GM18517 (cell line): Measurements from ENCODE around the gene GSTA4.
"Not testable (repeated sequence)": the region's sequence is repeated elsewhere in the genome, so short reads cannot be mapped to it uniquely, and the experiment has no call there.

Experiments used
- ATAC-seq: cut with Tn5 transposase; IDR thresholded peaks from one replicate; pipeline ENCODE4 v1.9.1; 2021; ENCODE audit warnings: mild to moderate bottlenecking, moderate library complexity; ENCODE audit not compliant: unreplicated experiment

Gene GSTA4

DNA sequence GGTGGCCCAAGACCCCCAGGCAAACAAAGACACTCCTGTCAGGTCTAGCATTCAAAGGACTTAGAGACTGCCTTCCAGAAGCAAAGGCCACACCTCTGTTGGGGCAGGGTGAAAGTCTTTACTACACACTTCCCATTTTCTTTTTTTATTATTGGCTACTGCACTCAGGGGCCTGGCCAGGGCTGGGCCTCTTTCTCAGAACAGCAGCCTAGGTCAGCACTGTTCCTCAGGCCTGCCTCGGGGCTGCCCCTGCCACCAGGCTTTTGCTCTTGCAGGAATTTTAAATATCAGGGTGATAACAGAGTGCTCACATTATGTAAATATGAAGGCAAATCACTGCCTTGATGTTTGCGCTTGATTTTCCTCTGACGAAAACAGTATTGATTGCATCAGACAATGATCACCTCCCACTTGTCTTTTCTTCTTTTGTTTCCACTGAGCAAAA is 18.5 kb downstream of the GSTA4 start:
- ATAC-seq: peak; percentile 88

DNA sequence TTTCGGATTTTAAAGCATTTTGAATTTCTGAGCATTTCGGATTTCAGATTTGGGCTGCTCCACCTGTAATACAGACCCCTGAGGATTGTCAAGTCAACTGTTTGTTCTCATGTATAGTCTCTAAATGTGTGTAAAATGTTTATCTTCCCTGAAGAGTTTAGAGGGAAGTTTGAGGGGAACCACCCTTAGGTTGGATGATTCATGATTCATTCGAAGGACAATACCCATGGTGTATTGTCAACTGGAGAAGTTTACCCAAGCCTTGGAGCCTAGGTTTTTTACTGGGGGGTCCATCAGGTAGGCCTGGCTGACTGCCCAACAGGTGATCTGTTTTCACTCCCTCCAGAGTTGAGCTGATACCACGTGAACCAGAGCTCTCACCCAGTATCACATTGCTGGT is 18.9 kb downstream of the GSTA4 start:
- peak; percentile 12 for ATAC-seq

DNA sequence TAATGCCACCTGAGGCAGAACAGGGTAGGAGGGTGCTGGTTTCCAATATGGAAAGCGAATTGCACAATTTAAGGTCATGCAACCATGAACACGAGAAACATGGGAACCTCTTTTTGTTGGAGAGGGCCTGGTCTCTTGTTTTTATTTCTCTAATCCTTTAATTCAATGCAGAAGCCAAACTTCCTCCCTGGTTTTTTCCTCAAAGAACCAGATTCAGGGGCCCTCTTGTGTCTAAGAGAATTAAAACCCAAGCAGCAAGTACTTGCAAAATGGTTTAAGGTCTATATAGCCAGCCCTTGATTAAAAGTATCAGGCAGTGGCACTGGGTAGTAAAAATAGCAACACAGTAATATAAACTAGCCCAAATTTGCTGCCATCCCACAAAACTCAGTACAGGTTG is 19.5 kb downstream of the GSTA4 start:
- ATAC-seq: no peak

DNA sequence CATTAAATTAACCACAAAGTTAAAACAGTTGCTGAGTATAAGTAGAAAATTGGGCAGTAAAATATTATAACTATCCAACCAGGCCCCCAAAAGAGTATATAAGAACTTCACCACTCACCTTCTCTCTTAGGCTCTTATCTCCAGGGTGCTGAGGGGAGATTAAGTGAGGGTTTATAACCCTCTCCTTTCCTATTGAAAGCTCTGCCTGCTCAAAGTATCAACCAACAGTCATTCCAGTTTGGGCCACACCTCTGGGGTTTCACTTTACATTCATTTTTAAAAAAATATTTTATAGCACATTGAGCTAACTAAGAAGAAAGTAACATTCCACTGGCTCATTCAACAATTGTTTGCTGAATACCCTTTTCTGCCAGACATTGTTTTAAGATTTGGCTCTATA is 22.1 kb downstream of the GSTA4 start:
- ATAC-seq: no peak

DNA sequence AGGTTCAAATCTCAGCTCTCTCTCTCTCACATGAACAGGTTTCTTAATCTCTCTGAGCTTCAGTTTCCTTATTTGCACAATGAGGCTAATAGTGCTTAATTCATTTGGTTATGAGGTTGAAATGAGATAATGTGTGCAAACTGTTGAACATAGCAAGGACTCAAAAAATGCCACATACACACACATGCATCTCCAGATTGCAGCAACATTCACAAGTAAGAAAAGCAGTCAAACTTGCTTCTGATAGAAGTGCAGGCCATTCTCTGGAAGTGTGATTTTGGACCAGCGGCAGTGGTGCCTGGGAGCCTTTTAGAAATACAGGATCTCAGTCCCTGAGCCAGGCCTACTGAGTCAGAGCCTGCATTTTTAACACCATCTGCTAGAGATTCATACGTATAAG is 25.7 kb downstream of the GSTA4 start:
- no peak for ATAC-seq

DNA sequence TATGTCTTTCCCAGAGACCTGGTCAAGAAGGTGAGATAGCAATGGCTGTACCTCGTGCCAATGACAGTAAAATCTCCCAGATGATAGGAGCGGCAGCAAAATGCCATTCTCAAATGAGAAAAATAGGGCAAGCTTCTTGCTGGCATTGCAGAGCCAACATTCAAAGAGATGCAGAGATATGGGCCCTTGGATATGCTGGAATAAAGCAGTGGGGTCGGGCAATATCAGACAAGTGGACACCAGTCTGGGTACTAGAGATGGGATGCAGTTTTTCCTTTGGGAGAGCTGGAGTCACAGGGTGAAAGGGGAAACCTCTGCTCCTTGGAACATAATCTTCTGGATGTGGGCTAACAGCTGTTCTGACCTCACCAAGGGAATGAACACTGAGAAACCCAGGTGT is 29.0 kb downstream of the GSTA4 start:
- ATAC-seq: no peak

DNA sequence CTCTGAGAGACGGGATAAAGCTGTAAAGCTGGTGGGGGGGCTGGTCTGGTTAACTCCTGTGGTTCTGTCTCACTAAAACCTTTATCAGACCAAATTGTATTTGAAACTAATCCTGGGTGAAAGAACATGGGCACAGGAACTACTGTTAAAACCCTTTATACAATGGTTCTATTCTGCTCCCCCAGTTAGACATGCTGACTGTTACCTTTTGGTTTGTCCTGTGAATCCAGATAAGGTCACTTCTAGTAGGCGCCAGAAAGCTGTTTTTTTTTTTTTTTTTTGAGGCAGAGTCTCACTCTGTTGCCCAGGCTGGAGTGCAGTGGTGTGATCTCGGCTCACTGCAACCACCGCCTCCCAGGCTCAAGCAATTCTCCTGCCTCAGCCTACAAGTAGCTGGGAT is 29.7 kb downstream of the GSTA4 start:
- no peak for ATAC-seq

DNA sequence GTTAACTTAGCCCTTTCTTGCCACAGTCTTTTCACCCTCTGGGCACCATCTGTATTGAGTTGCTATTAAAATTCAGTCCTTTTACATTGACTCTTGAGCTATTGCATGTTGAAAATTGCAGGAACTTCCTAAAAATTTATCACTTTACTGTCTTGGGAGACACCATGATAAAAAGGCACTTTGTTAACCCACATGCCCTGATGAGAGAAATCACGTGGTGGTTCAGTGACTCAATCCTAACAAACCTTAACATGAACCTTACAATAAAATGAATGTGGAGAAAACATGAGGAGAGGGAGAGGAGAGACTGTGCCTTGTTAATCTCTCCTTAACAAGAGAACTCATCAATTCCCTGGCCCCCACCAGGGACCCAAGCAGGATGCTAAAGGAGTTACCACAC is 30.8 kb downstream of the GSTA4 start:
- ATAC-seq: no peak

DNA sequence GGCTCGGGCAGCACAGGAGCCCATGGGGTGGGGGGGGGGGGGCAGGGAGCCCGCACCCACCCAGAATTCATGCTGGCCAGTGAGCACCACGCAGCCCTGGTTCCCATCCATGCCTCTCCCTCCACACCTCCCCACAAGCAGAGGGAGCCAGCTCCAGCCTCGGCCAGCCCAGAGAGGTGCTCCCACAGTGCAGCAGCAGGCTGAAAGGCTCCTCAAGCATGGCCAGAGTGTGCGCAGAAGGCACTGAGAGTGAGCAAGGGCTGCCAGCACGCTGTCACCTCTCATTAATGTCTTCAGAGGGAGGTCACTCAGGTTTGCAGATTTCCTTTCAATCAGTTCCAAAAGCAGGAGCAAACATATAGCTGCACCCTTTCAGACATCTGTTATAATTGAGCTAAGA is 32.4 kb downstream of the GSTA4 start:
- no peak for ATAC-seq

DNA sequence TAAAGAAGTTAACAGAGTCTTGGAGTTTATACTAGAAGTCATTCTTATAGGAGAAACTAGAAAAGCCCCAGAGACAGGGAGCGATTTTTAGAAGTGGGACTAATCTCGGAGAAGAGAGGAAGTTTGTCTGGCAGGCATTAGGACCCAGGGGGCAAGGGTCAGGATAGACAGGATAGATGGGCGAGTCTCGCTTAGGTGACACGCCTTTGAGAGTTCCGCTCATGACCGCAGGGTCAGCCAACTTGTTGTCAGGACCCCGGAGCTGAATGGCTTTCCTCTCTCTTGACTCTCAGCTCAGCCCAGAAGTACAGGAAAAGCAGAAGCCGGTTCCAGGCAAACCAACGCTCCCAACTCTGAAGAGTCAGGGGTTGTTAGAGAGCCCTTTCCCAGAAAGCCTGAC is 34.1 kb downstream of the GSTA4 start:
- ATAC-seq: not testable (repeated sequence)

DNA sequence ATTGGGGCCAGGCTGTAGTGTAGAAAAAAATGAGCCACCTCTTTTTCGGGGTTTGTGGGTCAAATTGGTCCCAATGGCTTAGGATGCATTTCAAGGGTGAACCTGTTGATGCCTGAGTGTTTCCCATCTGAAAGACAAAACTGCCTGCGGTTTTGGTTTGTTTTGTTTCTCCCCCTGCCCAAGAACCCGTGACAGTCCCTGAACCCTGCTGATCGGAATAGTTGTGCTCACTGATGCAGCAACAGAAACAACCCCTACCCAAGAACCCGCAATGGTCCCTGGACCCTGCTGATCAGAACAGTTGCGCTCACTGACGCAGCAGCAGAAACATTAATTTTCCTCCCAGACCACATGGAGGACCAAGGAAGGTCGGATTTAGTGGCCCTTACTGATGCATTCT is 34.9 kb downstream of the GSTA4 start:
- ATAC-seq: not testable (repeated sequence)

DNA sequence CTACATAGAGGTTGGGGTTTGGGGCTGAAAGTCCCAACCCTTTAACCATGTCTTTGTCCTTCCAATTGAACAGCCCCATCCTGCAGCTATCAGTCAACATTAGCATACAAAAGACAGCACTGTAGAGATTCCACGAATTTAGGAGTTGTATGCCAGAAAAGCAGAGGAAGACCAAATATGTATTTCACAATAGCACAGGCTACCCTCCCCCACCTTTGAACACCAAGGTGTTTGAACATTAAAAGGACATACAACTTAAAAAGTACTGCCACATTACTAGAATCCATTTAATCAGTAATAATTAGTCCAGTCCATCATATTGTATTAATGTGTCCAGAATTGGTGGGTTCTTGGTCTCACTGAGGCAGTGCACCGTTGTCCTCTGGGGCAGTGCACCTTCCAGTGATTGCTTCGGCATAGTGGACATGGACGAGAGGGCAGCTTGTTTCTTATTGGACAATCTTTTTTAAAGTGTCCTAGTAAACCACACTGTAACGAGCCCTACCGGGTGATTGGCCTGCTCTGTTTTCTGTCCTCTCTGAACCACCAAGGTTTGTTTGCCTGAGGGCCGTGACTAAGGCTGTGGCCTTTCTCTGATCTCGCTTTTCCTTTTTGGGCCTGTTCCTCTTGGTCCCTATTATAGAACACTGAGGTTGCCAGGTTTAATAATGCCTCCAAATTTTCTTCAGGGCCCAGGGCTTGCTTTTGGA is 36.4 kb downstream of the GSTA4 start:
- no peak for ATAC-seq

DNA sequence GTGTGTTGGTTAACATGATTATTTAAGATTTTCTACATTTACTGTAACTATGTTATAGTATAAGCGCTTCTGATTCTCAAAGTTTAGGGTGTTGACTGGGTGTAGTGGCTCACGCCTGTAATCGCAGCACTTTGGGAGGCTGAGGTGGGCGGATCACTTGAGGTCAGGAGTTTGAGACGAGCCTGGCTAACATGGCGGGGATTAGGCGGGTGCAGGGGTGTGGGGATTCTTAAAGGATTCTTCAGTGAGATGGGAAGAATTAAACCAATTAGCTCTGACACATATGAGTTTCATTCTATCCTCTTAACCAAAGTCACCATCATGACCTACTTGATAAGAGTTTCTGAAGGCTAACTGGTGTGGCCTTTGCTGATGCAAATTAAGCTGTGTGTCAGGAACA is 39.2 kb downstream of the GSTA4 start:
- no peak for ATAC-seq

DNA sequence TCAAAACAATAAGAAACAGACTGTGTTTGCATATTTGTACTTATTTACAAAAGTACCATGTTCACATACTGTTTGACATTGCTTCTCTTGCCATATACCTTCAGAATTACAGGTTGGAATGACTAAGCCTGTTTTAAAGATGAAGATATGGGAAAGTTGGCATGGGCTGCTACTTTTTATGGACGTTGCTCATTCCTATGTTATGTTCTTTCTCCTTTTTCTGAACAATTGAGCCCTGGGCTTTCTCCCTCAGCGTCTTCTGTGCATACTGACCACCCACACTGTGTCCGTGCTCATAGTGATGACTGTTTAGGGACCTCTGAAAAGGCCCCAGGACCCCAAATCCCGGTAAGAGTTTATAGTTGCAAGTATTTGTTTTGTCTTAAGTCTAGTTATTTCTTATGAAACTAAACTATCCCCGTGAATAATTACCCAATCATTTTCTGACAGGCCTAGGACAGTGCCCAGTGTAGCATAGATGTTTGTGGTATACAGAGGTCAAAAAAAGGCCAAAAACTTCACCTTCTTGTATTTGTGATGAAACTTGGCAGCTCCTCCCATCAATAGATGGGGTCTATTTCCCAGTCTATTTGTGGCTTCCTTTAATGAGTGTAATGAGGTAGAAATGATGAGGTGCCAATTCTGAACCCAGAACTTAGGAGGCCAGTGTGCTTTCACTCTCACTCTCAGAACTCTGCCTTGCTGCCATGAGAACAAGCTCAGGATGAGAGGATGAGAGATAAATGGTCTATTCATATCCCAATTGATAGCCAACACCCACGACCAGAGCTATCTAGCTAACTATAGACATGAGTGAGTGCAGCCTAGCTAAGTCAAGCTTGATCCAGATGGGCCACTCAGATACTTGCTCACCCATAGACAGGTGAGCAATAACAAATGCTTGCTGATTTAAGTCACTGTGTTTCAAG is 40.9 kb downstream of the GSTA4 start:
- ATAC-seq: no peak

DNA sequence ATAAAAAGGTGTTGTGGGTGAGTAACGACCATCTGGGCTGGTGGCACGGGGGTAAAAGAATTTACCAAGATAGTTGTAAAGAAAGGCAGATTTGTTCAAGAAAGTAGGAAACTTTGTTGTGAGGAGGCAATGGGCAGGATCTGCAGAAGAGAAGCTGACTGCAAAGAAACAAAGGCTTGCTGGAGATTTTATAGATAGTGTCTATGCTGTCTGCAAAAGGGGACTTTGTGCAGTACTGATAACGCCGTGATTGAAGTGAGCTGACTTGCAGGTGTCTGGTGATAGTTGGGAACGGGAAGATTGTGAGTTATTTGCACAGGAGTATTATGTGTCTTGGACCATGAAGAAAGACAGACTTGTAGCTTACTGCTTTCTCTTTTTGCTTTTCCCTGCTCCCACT is 48.8 kb downstream of the GSTA4 start:
- ATAC-seq: no peak

DNA sequence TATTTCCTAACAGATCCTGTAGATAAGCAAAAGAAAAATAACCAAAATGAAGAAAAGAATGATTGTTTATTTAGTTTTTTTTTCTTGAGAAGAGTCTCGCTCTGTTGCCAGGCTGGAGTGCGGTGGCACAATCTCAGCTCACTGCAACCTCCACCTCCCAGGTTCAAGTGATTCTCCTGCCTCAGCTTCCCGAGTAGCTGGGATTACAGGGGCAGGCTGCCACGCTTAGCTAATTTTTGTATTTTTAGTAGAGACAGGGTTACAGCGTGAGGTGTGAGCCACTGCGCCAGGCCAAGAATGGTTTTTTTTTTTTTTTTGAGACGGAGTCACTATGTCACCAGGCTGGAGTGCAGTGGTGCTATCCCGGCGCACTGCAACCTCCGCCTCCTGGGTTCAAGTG is 52.3 kb downstream of the GSTA4 start:
- ATAC-seq: not testable (repeated sequence)

DNA sequence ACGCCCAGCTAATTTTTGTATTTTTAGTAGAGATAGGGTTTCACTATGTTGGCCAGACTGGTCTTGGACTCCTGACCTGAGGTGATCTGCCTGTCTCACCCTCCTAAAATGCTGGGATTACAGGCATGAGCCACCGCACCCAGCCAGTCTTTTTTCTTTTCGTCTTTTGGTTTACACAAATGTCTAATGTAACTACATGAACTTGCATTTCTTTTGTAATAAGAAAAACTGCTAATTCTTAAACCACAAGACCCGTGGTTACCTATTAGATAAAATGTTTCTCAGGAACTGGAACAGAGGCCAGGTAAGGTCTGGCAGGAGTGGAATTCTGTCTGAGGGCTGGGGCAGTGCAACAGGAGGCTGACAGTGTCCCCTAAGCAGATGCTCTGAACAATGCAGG is 52.9 kb downstream of the GSTA4 start:
- ATAC-seq: no peak

DNA sequence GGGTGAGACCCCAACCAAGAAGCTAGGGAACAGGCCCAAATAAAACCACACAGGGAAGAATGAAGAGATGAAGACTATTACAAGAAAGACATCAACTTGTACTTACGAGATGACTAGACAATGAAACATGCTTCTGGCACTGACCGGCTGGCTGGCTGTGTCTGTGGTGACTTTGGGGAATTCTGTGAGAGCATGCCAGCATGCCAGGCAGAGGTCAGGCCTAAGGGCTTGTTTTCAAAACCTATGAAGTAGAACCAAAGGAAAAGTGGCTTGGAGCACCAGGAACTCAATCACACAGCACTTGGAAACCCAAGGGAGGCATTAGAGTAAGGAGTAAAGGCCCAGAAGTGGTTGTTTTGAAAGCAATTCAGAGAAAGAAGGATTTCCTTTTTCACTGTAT is 57.2 kb downstream of the GSTA4 start:
- no peak for ATAC-seq

DNA sequence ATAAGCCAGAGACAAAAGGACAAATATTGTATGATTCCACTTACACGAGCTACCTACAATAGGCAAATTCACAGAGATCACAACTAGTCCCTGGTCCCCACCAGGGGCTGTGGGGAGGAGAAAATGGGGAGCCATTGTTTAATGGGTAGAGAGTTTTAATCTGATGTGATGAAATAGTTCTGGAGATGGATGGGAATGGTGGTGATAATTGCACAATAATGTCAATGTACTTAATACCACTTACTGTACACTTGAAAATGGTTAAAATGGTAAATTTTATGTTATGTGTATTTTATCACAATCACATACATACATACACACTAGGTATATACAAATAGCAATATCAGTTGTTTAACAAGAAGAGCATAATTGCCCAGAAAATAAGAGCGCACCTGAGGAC is 61.3 kb downstream of the GSTA4 start:
- no peak for ATAC-seq

DNA sequence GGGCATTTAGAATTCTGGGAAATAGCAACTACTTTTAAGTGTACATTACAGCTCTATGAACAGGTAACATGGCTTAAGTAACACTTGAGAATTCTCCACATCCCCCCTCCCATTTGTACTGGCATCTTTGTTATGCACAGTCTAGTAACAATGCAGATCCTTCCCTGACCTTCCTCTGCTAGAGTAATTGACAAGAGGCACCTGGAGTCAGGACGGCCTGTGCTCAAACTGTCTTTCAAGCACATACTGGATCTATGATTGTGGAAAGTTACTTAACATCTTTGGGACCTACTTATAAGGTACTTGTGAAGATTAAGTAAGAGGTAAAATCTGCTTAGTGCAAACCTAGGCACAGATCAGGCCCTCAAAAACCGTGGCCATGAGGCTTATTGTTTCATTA is 63.7 kb downstream of the GSTA4 start:
- no peak for ATAC-seq

DNA sequence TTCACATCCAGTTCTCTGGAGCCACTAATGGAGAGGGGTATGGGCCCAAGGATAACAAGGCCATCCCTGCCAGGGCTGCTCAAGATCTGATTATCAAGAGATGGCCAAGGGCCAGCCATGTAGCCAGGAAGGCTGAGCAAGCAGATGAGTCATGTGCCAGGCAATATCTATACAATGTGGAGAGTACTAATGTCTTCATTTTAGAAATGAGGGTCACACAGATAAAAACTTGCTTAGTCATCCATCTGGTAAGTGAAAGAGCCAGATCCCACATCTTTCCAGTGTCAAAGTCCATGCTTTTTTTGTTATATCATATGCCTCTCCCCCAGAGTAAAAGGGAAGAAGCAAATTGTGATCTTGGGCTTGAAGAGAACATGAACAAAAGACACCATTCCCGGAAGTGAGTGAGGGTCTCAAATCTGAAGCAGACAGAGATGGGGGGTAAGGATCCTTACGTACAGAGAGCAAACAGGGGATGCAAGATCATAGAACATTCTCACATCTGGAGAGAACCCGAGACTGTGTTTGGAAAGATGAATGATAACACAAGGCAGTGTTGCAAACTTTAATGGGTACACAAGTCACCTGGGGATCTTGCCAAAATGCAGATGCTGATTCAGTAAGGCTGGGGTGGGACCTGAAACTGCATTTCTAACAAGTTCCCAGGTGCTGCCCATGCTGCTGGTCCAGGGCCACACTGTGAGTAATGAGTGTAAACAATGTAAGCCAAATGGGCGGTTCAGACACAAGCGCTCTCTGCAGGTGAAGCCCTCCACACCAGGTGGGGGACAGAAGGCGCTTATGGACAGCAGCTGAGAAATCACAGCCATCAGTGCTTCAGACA is 65.5 kb downstream of the GSTA4 start:
- ATAC-seq: no peak
